H9 (cell line): Measurements from ENCODE around the gene ASPA. TPM values are rescaled to one million over a fixed set of nuclear protein-coding genes. Genes with fewer than 3 reads are reported as not detected.

ENCODE experiments used
- DNase-seq: peaks from one replicate; pipeline ENCODE4 v3.0.0-alpha.2; 2017
- H2AFZ ChIP-seq: one replicate; pipeline ENCODE4 v1.6.1; 2013; ENCODE audit warnings: mild to moderate bottlenecking, low read length, control low read depth, moderate library complexity
- H2AK5ac ChIP-seq: 2 replicates; pipeline ENCODE4 v1.6.1; 2013; ENCODE audit warnings: low read length, control low read depth, mixed read lengths; ENCODE audit not compliant: insufficient read length
- H2BK120ac ChIP-seq: one replicate; pipeline ENCODE4 v1.6.1; 2013; ENCODE audit warnings: low read depth, mild to moderate bottlenecking, low read length, control low read depth, inconsistent platforms; ENCODE audit not compliant: poor library complexity, severe bottlenecking
- H2BK12ac ChIP-seq: 2 replicates; pipeline ENCODE4 v1.6.1; 2013; ENCODE audit warnings: low read length, control low read depth, mixed read lengths, low read depth; ENCODE audit not compliant: insufficient read length
- H2BK15ac ChIP-seq: 2 replicates; pipeline ENCODE4 v1.6.1; 2013; ENCODE audit warnings: low read depth, low read length, control low read depth
- H2BK20ac ChIP-seq: one replicate; pipeline ENCODE4 v1.6.1; 2013; ENCODE audit warnings: low read depth, mild to moderate bottlenecking, low read length, control low read depth, inconsistent platforms; ENCODE audit not compliant: poor library complexity, severe bottlenecking
- H2BK5ac ChIP-seq: 2 replicates; pipeline ENCODE4 v1.6.1; 2013; ENCODE audit warnings: low read length, control low read depth, mixed read lengths; ENCODE audit not compliant: insufficient read length
- H3K14ac ChIP-seq: 2 replicates; pipeline ENCODE4 v1.6.1; 2013; ENCODE audit warnings: low read length, control low read depth; ENCODE audit not compliant: insufficient read depth
- H3K18ac ChIP-seq: 2 replicates; pipeline ENCODE4 v1.6.1; 2013; ENCODE audit warnings: low read depth, mild to moderate bottlenecking, mixed read lengths, low read length, control low read depth; ENCODE audit not compliant: insufficient read length
- H3K23ac ChIP-seq: 2 replicates; pipeline ENCODE4 v1.6.1; 2013; ENCODE audit warnings: low read length, control low read depth, mixed read lengths, low read depth; ENCODE audit not compliant: insufficient read length
- H3K23me2 ChIP-seq: 2 replicates; pipeline ENCODE4 v1.6.1; 2013; ENCODE audit warnings: low read depth, mild to moderate bottlenecking, mixed read lengths, low read length, control low read depth; ENCODE audit not compliant: insufficient read length, poor library complexity, severe bottlenecking
- H3K27ac ChIP-seq: 2 replicates; pipeline ENCODE4 v1.5.1; 2013; ENCODE audit warnings: low read length, control low read depth, mixed read lengths, low read depth; ENCODE audit not compliant: insufficient read length
- H3K27me3 ChIP-seq: 2 replicates; pipeline ENCODE4 v1.6.1; 2013; ENCODE audit warnings: low read length, control low read depth, inconsistent platforms; ENCODE audit not compliant: insufficient read depth
- H3K4ac ChIP-seq: 2 replicates; pipeline ENCODE4 v1.6.1; 2013; ENCODE audit warnings: low read depth, mild to moderate bottlenecking, control low read depth, inconsistent platforms, low read length, moderate library complexity
- H3K4me1 ChIP-seq: 2 replicates; pipeline ENCODE4 v1.6.1; 2013; ENCODE audit warnings: low read length, control low read depth, inconsistent platforms; ENCODE audit not compliant: insufficient read depth
- H3K4me2 ChIP-seq: 2 replicates; pipeline ENCODE4 v1.6.1; 2013; ENCODE audit warnings: low read length, control low read depth, mixed read lengths; ENCODE audit not compliant: insufficient read length, insufficient read depth
- H3K56ac ChIP-seq: 2 replicates; pipeline ENCODE4 v1.6.1; 2013; ENCODE audit warnings: low read depth, mild to moderate bottlenecking, mixed read lengths, low read length, control low read depth; ENCODE audit not compliant: insufficient read length
- H3K79me1 ChIP-seq: 2 replicates; pipeline ENCODE4 v1.6.1; 2013; ENCODE audit warnings: low read depth, mild to moderate bottlenecking, moderate library complexity, low read length, control low read depth, inconsistent platforms; ENCODE audit not compliant: insufficient read depth, poor library complexity, severe bottlenecking
- H3K79me2 ChIP-seq: 2 replicates; pipeline ENCODE4 v1.6.1; 2013; ENCODE audit warnings: low read length, control low read depth, inconsistent platforms; ENCODE audit not compliant: insufficient read depth
- H3K9ac ChIP-seq: 2 replicates; pipeline ENCODE4 v1.6.1; 2013; ENCODE audit warnings: low read length, control low read depth, mixed read lengths; ENCODE audit not compliant: insufficient read length; ENCODE audit errors: extremely low read depth
- H3K9me3 ChIP-seq: one replicate; pipeline ENCODE4 v1.6.1; 2013; ENCODE audit warnings: low read depth, low read length, inconsistent platforms; ENCODE audit not compliant: control insufficient read depth
- H3T11ph ChIP-seq: one replicate; pipeline ENCODE4 v1.6.1; 2013; ENCODE audit warnings: mild to moderate bottlenecking, low read length, control low read depth, inconsistent platforms
- H4K20me1 ChIP-seq: one replicate; pipeline ENCODE4 v1.6.1; 2013; ENCODE audit not compliant: control insufficient read depth, insufficient read length, insufficient read depth
- H4K5ac ChIP-seq: 2 replicates; pipeline ENCODE4 v1.6.1; 2013; ENCODE audit warnings: low read depth, mild to moderate bottlenecking, mixed read lengths, low read length, control low read depth; ENCODE audit not compliant: insufficient read length
- H4K8ac ChIP-seq: replicated peaks from 2 replicates; pipeline ENCODE4 v1.6.1; 2013; ENCODE audit warnings: low read length, control low read depth, mixed read lengths, low read depth; ENCODE audit not compliant: insufficient read length
- H4K91ac ChIP-seq: 2 replicates; pipeline ENCODE4 v1.6.1; 2013; ENCODE audit warnings: low read depth, mild to moderate bottlenecking, moderate library complexity, mixed read lengths, low read length, control low read depth; ENCODE audit not compliant: insufficient read length
- H3K27ac Mint-ChIP-seq, 3 experiments: 2 replicates in 2 of 3; 3 replicates in 1 of 3; pipeline ENCODE4 v1.8.0; 2020 to 2021; ENCODE audit warnings: mixed read lengths in 3 of 3, mild to moderate bottlenecking in 1 of 3, moderate library complexity in 1 of 3
- H3K27me3 Mint-ChIP-seq: 2 replicates; pipeline ENCODE4 v1.8.0; 2021; ENCODE audit warnings: low read depth, mild to moderate bottlenecking, moderate library complexity, mixed read lengths
- H3K36me3 Mint-ChIP-seq, 3 experiments: 2 replicates in 2 of 3; 3 replicates in 1 of 3; pipeline ENCODE4 v1.8.0; 2020 to 2021; ENCODE audit warnings: low read depth in 3 of 3, mixed read lengths in 3 of 3; ENCODE audit not compliant: insufficient read depth in 1 of 3
- H3K4me1 Mint-ChIP-seq, 2 experiments: 2 replicates each; pipeline ENCODE4 v1.8.0; 2020; ENCODE audit warnings: mixed read lengths in 2 of 2
- H3K4me3 Mint-ChIP-seq, 2 experiments: 2 replicates in 1 of 2; 3 replicates in 1 of 2; pipeline ENCODE4 v1.8.0; 2020 to 2021; ENCODE audit warnings: mild to moderate bottlenecking in 2 of 2, mixed read lengths in 2 of 2, moderate library complexity in 1 of 2
- H3K9me3 Mint-ChIP-seq, 2 experiments: 2 replicates in 1 of 2; 3 replicates in 1 of 2; pipeline ENCODE4 v1.8.0; 2020; ENCODE audit warnings: mild to moderate bottlenecking in 2 of 2, mixed read lengths in 2 of 2, moderate library complexity in 1 of 2
- WGBS: extraction: QIAGEN DNeasy Blood & Tissue Kit; methylation state at CpG from one replicate; pipeline ENCODE4 v1.1.7; 2013; ENCODE audit warnings: missing lambda C conversion rate, low lambda C conversion rate, mixed read lengths; ENCODE audit not compliant: insufficient read length; ENCODE audit errors: extremely low coverage; 5-methylcytosine and 5-hydroxymethylcytosine counted together
- total RNA-seq: library from RNA; stranded (reverse); gene quantifications from 2 replicates; pipeline ENCODE4 v1.2.1, GENCODE V29; 2021
- TF ChIP-seq, protein P1 (sequence below): fragments of 200-600 bp; sonication (generic); conservative IDR thresholded peaks from 3 replicates; pipeline ENCODE4 v1.8.0; 2021; ENCODE audit warnings: antibody characterized with exemption, mild to moderate bottlenecking

The ASPA gene
- total RNA-seq, 1 experiment from 2014 or later: not detected

- Mint-ChIP-seq H3K36me3 (no peaks in the 10 kb centered on the region), H3K27ac (no peak overlapping the region), H3K4me1 (peaks cover 16 to 38% of the 10 kb centered on the region in 2 experiments), H3K4me3 (no peak overlapping the region), H3K9me3 (no peaks in the 10 kb centered on the region), H3K27me3 (peaks cover 4% of the 10 kb centered on the region)
- Histone ChIP-seq H3K4me1 (peaks cover 2% of the 10 kb centered on the region; the same call in 1 of the 2 replicates), H3K23ac (no peak overlapping the region), H3K27me3 (no peaks in the 10 kb centered on the region), H3T11ph (no peak overlapping the region), H2AFZ (no peak overlapping the region), H4K20me1 (no peaks in the 10 kb centered on the region), H3K27ac (no peak overlapping the region), H2BK5ac (no peak overlapping the region), H3K23me2 (peaks cover 6% of the 10 kb centered on the region), H2BK120ac (no peak overlapping the region), H2AK5ac (no peak overlapping the region), H4K5ac (no peak overlapping the region), H3K79me1 (no peaks in the 10 kb centered on the region), H3K9ac (no peak overlapping the region), H3K9me3 (no peaks in the 10 kb centered on the region), H3K79me2 (no peaks in the 10 kb centered on the region), H3K56ac (no peak overlapping the region), H2BK12ac (no peak overlapping the region), H4K91ac (no peak overlapping the region), H4K8ac (no peak overlapping the region), H3K4me2 (no peak overlapping the region), H3K14ac (no peak overlapping the region), H3K4ac (no peak overlapping the region), H2BK15ac (no peak overlapping the region), H2BK20ac (no peak overlapping the region), H3K18ac (no peak overlapping the region)
- peak; percentile 32 for DNase-seq
- WGBS: no CpG with 5 or more reads among the region's 36 CpGs
- TF ChIP-seq, protein P1, sequence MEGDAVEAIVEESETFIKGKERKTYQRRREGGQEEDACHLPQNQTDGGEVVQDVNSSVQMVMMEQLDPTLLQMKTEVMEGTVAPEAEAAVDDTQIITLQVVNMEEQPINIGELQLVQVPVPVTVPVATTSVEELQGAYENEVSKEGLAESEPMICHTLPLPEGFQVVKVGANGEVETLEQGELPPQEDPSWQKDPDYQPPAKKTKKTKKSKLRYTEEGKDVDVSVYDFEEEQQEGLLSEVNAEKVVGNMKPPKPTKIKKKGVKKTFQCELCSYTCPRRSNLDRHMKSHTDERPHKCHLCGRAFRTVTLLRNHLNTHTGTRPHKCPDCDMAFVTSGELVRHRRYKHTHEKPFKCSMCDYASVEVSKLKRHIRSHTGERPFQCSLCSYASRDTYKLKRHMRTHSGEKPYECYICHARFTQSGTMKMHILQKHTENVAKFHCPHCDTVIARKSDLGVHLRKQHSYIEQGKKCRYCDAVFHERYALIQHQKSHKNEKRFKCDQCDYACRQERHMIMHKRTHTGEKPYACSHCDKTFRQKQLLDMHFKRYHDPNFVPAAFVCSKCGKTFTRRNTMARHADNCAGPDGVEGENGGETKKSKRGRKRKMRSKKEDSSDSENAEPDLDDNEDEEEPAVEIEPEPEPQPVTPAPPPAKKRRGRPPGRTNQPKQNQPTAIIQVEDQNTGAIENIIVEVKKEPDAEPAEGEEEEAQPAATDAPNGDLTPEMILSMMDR: no peak
Measured at GRCh38 chr17:3532106-3532858, 56.5 kb downstream of the ASPA start.
